ENCODE data around the gene RNF44.

The RNF44 gene

GRCh38 chr5:176532795-176533194 lies 4.4 kb downstream of the RNF44 start:
- Histone ChIP-seq H3F3A (ENCODE audit: insufficient read depth) (peaks cover 18% of the 10 kb centered on the region), H2AFZ (ENCODE audit: low read depth, low read length, severe bottlenecking) (no peak overlapping the region), H3K9me2 (replicated peaks; ENCODE audit: insufficient read depth, low read length) (no peaks in the 10 kb centered on the region), H3K27me3 (ENCODE audit: low read length) (no peaks in the 10 kb centered on the region), H3K9me3 (ENCODE audit: insufficient read depth, low read length) (no peaks in the 10 kb centered on the region), H3K9ac (ENCODE audit: low read length) (no peak overlapping the region), H3K79me2 (ENCODE audit: insufficient read depth, low read length) (peaks cover 34% of the 10 kb centered on the region), H3K4me3 (ENCODE audit: insufficient read depth, low read length, poor library complexity, severe bottlenecking) (no peak overlapping the region), H4K20me1 (ENCODE audit: low read depth, low read length) (no peaks in the 10 kb centered on the region), H3K4me2 (ENCODE audit: low read depth, low read length, poor library complexity, severe bottlenecking) (no peak overlapping the region), H3K27ac (ENCODE audit: low read depth, low read length) (no peak overlapping the region), H3K36me3 (ENCODE audit: low read length) (no peaks in the 10 kb centered on the region)
- no peak for TF ChIP-seq EZH2phosphoT487 (conservative IDR thresholded peaks at IDR 0.05; ENCODE audit: low read length)
- TF ChIP-seq CTCF (IDR thresholded peaks at IDR 0.05; ENCODE audit: insufficient read depth, low read length, poor library complexity, severe bottlenecking) = no peak

GRCh38 chr5:176531902-176532493 lies 5.2 kb downstream of the RNF44 start:
- Histone ChIP-seq H4K20me1 (ENCODE audit: low read depth, low read length) (no peaks in the 10 kb centered on the region), H3K9ac (ENCODE audit: low read length) (no peak overlapping the region), H3K9me3 (ENCODE audit: insufficient read depth, low read length) (no peaks in the 10 kb centered on the region), H3K27me3 (ENCODE audit: low read length) (no peaks in the 10 kb centered on the region), H3K4me2 (ENCODE audit: low read depth, low read length, poor library complexity, severe bottlenecking) (no peak overlapping the region), H2AFZ (ENCODE audit: low read depth, low read length, severe bottlenecking) (no peak overlapping the region), H3F3A (ENCODE audit: insufficient read depth) (peaks cover 18% of the 10 kb centered on the region), H3K79me2 (ENCODE audit: insufficient read depth, low read length) (peaks cover 34% of the 10 kb centered on the region), H3K27ac (ENCODE audit: low read depth, low read length) (no peak overlapping the region), H3K36me3 (ENCODE audit: low read length) (no peaks in the 10 kb centered on the region), H3K9me2 (replicated peaks; ENCODE audit: insufficient read depth, low read length) (no peaks in the 10 kb centered on the region), H3K4me3 (ENCODE audit: insufficient read depth, low read length, poor library complexity, severe bottlenecking) (no peak overlapping the region)
- TF ChIP-seq CTCF (IDR thresholded peaks at IDR 0.05; ENCODE audit: insufficient read depth, low read length, poor library complexity, severe bottlenecking) (no peak), EZH2phosphoT487 (conservative IDR thresholded peaks at IDR 0.05; ENCODE audit: low read length) (no peak)

GRCh38 chr5:176530983-176531901 lies 6.0 kb downstream of the RNF44 start:
- Histone ChIP-seq H3K4me2 (ENCODE audit: low read depth, low read length, poor library complexity, severe bottlenecking) (no peak overlapping the region), H3K9ac (ENCODE audit: low read length) (no peak overlapping the region), H3K9me2 (replicated peaks; ENCODE audit: insufficient read depth, low read length) (no peaks in the 10 kb centered on the region), H2AFZ (ENCODE audit: low read depth, low read length, severe bottlenecking) (no peak overlapping the region), H4K20me1 (ENCODE audit: low read depth, low read length) (0 out of 2 replicates have a peak, but pooled peaks cover 2% of the 10 kb centered on the region), H3K4me3 (ENCODE audit: insufficient read depth, low read length, poor library complexity, severe bottlenecking) (no peak overlapping the region), H3K27me3 (ENCODE audit: low read length) (no peaks in the 10 kb centered on the region), H3K79me2 (ENCODE audit: insufficient read depth, low read length) (peaks cover 32% of the 10 kb centered on the region), H3K9me3 (ENCODE audit: insufficient read depth, low read length) (no peaks in the 10 kb centered on the region), H3K27ac (ENCODE audit: low read depth, low read length) (no peak overlapping the region), H3F3A (ENCODE audit: insufficient read depth) (peaks cover 18% of the 10 kb centered on the region), H3K36me3 (ENCODE audit: low read length) (no peaks in the 10 kb centered on the region)
- no peak for TF ChIP-seq CTCF (IDR thresholded peaks at IDR 0.05; ENCODE audit: insufficient read depth, low read length, poor library complexity, severe bottlenecking)
- TF ChIP-seq EZH2phosphoT487 (conservative IDR thresholded peaks at IDR 0.05; ENCODE audit: low read length) = no peak

All from SU-DHL-6 (cell line).